K562 (cell line): Measurements from ENCODE around the gene WASL. TPM values are rescaled to one million over a fixed set of nuclear protein-coding genes. Genes with fewer than 3 reads are reported as not detected.

Experiments
- ARID2 ChIP-seq: fragments of 450-650 bp; IDR thresholded peaks from 2 replicates; pipeline ENCODE4 v1.6.1; 2017; ENCODE audit warnings: antibody characterized with exemption, mild to moderate bottlenecking
- BDP1 ChIP-seq: IDR thresholded peaks from 3 replicates; pipeline ENCODE4 v1.6.1; 2011; ENCODE audit not compliant: insufficient read length, insufficient read depth
- CBX3 ChIP-seq, 2 experiments: IDR thresholded peaks; 1 replicate in 1 of 2; 2 replicates in 1 of 2; pipeline ENCODE4 v1.6.1; 2012; ENCODE audit warnings: inconsistent platforms in 2 of 2, low read length in 2 of 2, borderline replicate concordance in 1 of 2, control low read depth in 1 of 2
- ELK1 ChIP-seq: sonication (generic); formaldehyde crosslinking; IDR thresholded peaks from 2 replicates; pipeline ENCODE4 v1.8.1; 2022; ENCODE audit warnings: missing genetic modification reagents
- L3MBTL2 ChIP-seq: fragments of 450-650 bp; IDR thresholded peaks from 2 replicates; pipeline ENCODE4 v1.6.1; 2016; ENCODE audit warnings: mild to moderate bottlenecking, moderate library complexity
- LCOR ChIP-seq: sonication (generic); formaldehyde crosslinking; IDR thresholded peaks from 2 replicates; pipeline ENCODE4 v1.8.0; 2022; ENCODE audit warnings: mild to moderate bottlenecking, missing genetic modification reagents
- MECOM ChIP-seq: fragments of 250-450 bp; sonication (Bioruptor Pico); IDR thresholded peaks from 2 replicates; pipeline ENCODE4 v1.8.0; 2022; ENCODE audit warnings: inconsistent platforms
- MEF2A ChIP-seq: IDR thresholded peaks from 2 replicates; pipeline ENCODE4 v1.6.1; 2011; ENCODE audit warnings: low read depth, mild to moderate bottlenecking, low read length, moderate library complexity; ENCODE audit not compliant: control insufficient read depth
- NCOA2 ChIP-seq, 2 experiments: fragments of 450-650 bp; IDR thresholded peaks; 2 replicates each; pipeline ENCODE4 v1.6.1; 2018; ENCODE audit warnings: mild to moderate bottlenecking in 2 of 2, moderate library complexity in 1 of 2; ENCODE audit not compliant: partially characterized antibody in 2 of 2
- NR1H2 ChIP-seq: sonication (generic); formaldehyde crosslinking; IDR thresholded peaks from 2 replicates; pipeline ENCODE4 v1.4.0; 2020; ENCODE audit warnings: mild to moderate bottlenecking, missing genetic modification reagents
- RBBP5 ChIP-seq: fragments of 200-600 bp; sonication (generic); IDR thresholded peaks from 2 replicates; pipeline ENCODE4 v1.6.1; 2012; ENCODE audit warnings: borderline replicate concordance, mild to moderate bottlenecking, low read length, control low read depth, inconsistent platforms; ENCODE audit not compliant: insufficient read depth, poor library complexity, severe bottlenecking
- SAP30 ChIP-seq: fragments of 200-600 bp; sonication (generic); IDR thresholded peaks from 2 replicates; pipeline ENCODE4 v1.6.1; 2012; ENCODE audit warnings: borderline replicate concordance, low read depth, mild to moderate bottlenecking, moderate library complexity, low read length, control low read depth, inconsistent platforms; ENCODE audit not compliant: insufficient read depth, poor library complexity, severe bottlenecking
- SNIP1 ChIP-seq: fragments of 450-650 bp; IDR thresholded peaks from 2 replicates; pipeline ENCODE4 v1.7.1; 2017; ENCODE audit warnings: low read depth, mild to moderate bottlenecking
- SRSF7 ChIP-seq: fragments of 200-400 bp; formaldehyde crosslinking; optimal IDR thresholded peaks from 2 replicates; pipeline ENCODE3; 2017; ENCODE audit warnings: mild to moderate bottlenecking, low read depth, low read length
- TAF1 ChIP-seq: IDR thresholded peaks from 2 replicates; pipeline ENCODE4 v1.6.1; 2011; ENCODE audit warnings: mild to moderate bottlenecking, low read length, moderate library complexity; ENCODE audit not compliant: insufficient read depth, control insufficient read depth, severe bottlenecking; ENCODE audit errors: extremely low read depth
- TAF9B ChIP-seq: fragments of 450-650 bp; IDR thresholded peaks from 2 replicates; pipeline ENCODE4 v1.6.1; 2018; ENCODE audit warnings: mild to moderate bottlenecking; ENCODE audit not compliant: partially characterized antibody
- ZBTB1 ChIP-seq: sonication (generic); formaldehyde crosslinking; IDR thresholded peaks from 2 replicates; pipeline ENCODE4 v1.8.1; 2023; ENCODE audit warnings: missing genetic modification reagents, low read depth, mild to moderate bottlenecking, borderline replicate concordance
- ZKSCAN3 ChIP-seq: fragments of 250-450 bp; sonication (Bioruptor Pico); IDR thresholded peaks from 2 replicates; pipeline ENCODE4 v1.4.0; 2020
- ZNF175 ChIP-seq: fragments of 200-800 bp; sonication (Bioruptor generic); IDR thresholded peaks from 2 replicates; pipeline ENCODE4 v1.6.1; 2016; ENCODE audit warnings: low read depth, mild to moderate bottlenecking, missing genetic modification characterization, missing compliant biosample characterization
- ZNF184 ChIP-seq: sonication (generic); formaldehyde crosslinking; IDR thresholded peaks from 2 replicates; pipeline ENCODE4 v1.5.0; 2020; ENCODE audit warnings: missing genetic modification reagents
- ZNF253 ChIP-seq: fragments of 250-450 bp; sonication (Bioruptor Pico); conservative IDR thresholded peaks from 2 replicates; pipeline ENCODE4 v1.6.1; 2021; ENCODE audit warnings: mild to moderate bottlenecking
- ZNF589 ChIP-seq: fragments of 200-800 bp; sonication (Bioruptor generic); IDR thresholded peaks from 2 replicates; pipeline ENCODE4 v1.6.1; 2016; ENCODE audit warnings: low read depth, missing genetic modification characterization, missing compliant biosample characterization
- ZNF668 ChIP-seq: fragments of 250-450 bp; sonication (Bioruptor Pico); IDR thresholded peaks from 2 replicates; pipeline ENCODE4 v1.8.0; 2022; ENCODE audit warnings: mild to moderate bottlenecking, inconsistent platforms
- ZNF707 ChIP-seq: fragments of 250-450 bp; sonication (Bioruptor Pico); conservative IDR thresholded peaks from 2 replicates; pipeline ENCODE4 v1.8.0; 2022; ENCODE audit warnings: inconsistent platforms, mild to moderate bottlenecking, moderate library complexity
- polyA plus RNA-seq, 8 experiments: library from polyadenylated mRNA; depleted of rRNA in 4 of 8; stranded (reverse) in 5 of 8; unstranded in 3 of 8; fragments of >200 nt; fragmentation: Nextera tagmentation in 2 of 8; fragmentation: Illumina TruSeq in 1 of 8; extraction: Ambion mirVana in 2 of 8; extraction: Trizol in 1 of 8; gene quantifications; 2 replicates each; pipeline versions ENCODE4 v1.2.1 to v1.2.3, GENCODE V29; 2011 to 2014; ENCODE audit warnings: inconsistent platforms in 1 of 8, missing spikeins in 1 of 8
- total RNA-seq, 7 experiments: library from RNA; depleted of rRNA in 6 of 7; stranded (reverse); fragments of >200 nt in 6 of 7; fragmentation: Illumina TruSeq in 2 of 7; extraction: Trizol in 2 of 7; gene quantifications; 2 replicates each; pipeline versions ENCODE4 v1.2.1 to v1.2.3, GENCODE V29; 2011 to 2021; ENCODE audit warnings: low replicate concordance in 1 of 7

WASL gene
- total and polyA plus RNA-seq, 9 of the 15 experiments (the other 6 are each of a cell fraction or from before 2014, with no cell fraction given), result 3.2 to 13.9 (median 8.3) TPM

- TF ChIP-seq ZNF589 (CRISPR knock-in tag) (peak; percentile 83; the same call in 1 of the 2 replicates), NCOA2 (IDR thresholded peaks at IDR 0.05; ENCODE audit: partially characterized antibody in 2 of 2) (no peak), RBBP5 (no peak), L3MBTL2 (peak; percentile 40; the same call in 1 of the 2 replicates), ZNF184 (CRISPR knock-in tag) (no peak), BDP1 (no peak), ZNF707 (CRISPR knock-in tag) (no peak), ZKSCAN3 (no peak), SAP30 (no peak), SRSF7 (no peak), ZNF668 (CRISPR knock-in tag) (0 out of 2 replicates have a peak, but pooled peaks have one; percentile 26), TAF1 (no peak), ELK1 (CRISPR knock-in tag) (no peak), SNIP1 (no peak), MEF2A (peak; percentile 91), NR1H2 (CRISPR knock-in tag) (no peak), ARID2 (no peak), MECOM (CRISPR knock-in tag) (0 out of 2 replicates have a peak, but pooled peaks have one; percentile 46), ZNF175 (no peak), LCOR (no peak), ZNF253 (CRISPR knock-in tag) (no peak), ZBTB1 (no peak), CBX3 (IDR thresholded peaks at IDR 0.05; ENCODE audit: borderline replicate concordance in 1 of 2, low read length in 2 of 2) (no peak), TAF9B (no peak)
These were observed 38.6 kb upstream of the WASL start (continued) for GRCh38 chr7:123787220-123788007.
